NCI-H187 (cell line): ENCODE results near the gene GIMAP5.

ENCODE experiments used
- DNase-seq, 2 experiments: peaks; one replicate each; lab custom pipeline; 2025; lab: John Stamatoyannopoulos, UW

Gene GIMAP5

DNA sequence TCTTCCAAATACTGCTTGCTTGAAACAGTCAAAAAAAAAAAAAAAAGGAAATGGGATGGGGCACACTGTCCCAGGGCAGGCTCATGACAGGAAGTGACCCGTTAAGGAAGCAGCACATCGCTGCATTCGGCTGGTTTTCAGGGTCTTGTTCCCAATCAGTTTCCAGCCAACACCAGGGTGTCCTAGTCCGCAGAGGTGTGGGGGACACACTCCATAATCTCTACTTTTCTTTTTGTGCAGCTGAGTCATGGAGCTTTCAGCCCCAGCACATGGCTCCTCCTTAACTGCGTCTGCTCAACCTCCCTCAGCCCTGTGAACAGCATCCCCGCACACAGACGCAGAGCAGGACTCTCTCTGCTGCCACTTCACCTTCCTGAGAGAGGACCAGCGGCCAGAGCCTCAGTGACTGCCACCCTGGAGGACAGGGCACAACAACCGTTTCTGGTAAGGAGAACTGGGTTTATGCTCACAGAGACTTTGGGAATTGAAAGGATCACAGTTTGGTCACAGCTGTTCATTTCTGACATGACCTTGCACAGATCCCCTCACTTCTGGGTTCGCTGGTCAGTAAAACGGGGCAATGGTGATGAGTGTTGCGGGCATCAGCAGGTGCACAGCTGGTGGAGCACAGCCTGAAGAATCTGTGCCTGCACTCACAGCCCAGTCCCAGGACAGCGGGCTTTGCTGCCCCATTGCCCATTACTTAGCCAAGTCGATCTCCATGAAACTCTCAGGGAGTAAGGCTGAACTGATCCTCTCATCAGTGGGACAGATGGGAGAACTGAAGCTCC lies at the start of gene GIMAP5:
GIMAP5 (plus strand) TSS at position 154 of the 791 bp plus-strand sequence. CDS start 3,467 bp downstream, outside the sequence.
- DNase-seq: no peak

- no peak for DNase-seq
These were observed 48.6 kb upstream of the GIMAP5 start for GRCh38 chr7:150688630-150689029.

- DNase-seq: no peak
These were observed 41.6 kb upstream of the GIMAP5 start for GRCh38 chr7:150695654-150696053.

DNA sequence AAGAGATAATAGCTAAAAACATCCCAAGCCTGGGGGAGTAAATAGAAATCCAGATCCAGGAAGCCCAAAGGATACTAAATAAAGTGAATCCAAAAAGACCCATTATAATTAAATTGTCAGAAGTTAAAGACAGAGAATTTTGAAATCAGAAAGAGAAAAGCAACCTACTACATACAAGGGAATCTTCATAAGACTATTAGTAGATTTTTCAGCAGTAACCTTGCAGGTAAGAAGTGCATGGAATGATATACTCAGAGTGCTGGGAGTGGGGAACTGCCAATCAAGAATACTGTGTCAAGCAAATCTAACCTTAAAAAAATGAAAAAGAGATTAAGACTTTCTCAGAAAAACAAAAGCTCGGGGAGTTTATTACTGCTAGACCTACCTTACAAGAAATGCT lies 34.0 kb upstream of the GIMAP5 start:
- DNase-seq: no peak

- peak in 1 of 2 experiments; percentile 57 for DNase-seq
These were observed 21.9 kb upstream of the GIMAP5 start for GRCh38 chr7:150715293-150715692.

DNA sequence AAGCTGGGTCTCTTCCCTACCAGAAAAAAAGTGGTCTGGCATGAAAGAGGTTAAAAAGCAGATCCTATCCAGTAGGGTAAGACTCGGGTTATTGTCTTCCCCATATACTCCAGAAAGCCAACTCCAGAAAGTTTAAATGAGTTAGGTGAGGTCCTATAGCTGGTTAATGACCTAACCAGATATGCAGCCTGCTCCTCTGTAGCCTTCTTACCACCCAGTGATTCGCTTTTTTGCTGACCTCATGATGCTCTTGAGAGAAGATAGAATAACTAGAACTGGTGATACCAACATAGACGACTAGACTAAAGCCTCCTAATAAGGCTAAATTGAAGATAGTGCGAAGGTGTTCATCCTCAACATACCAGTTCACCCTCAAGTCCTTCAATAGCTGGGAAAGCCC lies 21.5 kb upstream of the GIMAP5 start:
- DNase-seq: no peak

- no peak for DNase-seq
These were observed 20.9 kb upstream of the GIMAP5 start, which contains the start of gene GIMAP1 for GRCh38 chr7:150716368-150716767. Gene GIMAP1 (plus strand): TSS chr7:150716613. CDS start chr7:150719048, 2,435 bp downstream.

- DNase-seq: no peak
These were observed 20.3 kb upstream of the GIMAP5 start for GRCh38 chr7:150716939-150717338.

DNA sequence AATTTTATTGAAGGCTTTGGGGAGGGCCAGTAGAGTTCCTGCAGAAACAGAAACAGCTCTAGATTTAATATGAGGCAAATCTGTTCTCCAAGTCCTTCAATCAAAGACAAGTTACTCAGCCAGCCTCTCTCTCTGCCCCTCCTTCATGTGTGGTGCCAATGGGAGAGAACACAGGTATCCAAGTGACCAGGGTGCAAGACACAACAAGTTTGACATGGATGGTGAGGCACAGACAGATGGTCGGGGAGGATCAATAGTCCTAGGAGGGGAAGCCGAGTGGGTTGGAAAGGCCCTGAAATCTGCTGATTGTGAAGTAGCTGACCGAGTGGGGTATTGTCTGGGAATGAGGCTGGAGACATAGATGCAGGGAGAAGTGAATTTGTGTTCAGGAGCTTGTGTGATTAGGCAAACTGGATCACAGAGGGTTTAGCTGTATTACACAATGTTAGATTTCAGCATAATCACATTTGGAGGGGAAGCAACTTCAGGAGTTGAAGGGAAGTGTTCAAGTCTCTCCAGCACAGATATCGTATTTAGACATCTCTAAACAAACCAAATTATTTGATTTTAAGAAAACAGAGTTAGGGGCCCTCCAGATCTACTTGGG lies 19.3 kb upstream of the GIMAP5 start:
- no peak for DNase-seq

- DNase-seq: no peak
These were observed 17.8 kb upstream of the GIMAP5 start for GRCh38 chr7:150719436-150719835.

DNA sequence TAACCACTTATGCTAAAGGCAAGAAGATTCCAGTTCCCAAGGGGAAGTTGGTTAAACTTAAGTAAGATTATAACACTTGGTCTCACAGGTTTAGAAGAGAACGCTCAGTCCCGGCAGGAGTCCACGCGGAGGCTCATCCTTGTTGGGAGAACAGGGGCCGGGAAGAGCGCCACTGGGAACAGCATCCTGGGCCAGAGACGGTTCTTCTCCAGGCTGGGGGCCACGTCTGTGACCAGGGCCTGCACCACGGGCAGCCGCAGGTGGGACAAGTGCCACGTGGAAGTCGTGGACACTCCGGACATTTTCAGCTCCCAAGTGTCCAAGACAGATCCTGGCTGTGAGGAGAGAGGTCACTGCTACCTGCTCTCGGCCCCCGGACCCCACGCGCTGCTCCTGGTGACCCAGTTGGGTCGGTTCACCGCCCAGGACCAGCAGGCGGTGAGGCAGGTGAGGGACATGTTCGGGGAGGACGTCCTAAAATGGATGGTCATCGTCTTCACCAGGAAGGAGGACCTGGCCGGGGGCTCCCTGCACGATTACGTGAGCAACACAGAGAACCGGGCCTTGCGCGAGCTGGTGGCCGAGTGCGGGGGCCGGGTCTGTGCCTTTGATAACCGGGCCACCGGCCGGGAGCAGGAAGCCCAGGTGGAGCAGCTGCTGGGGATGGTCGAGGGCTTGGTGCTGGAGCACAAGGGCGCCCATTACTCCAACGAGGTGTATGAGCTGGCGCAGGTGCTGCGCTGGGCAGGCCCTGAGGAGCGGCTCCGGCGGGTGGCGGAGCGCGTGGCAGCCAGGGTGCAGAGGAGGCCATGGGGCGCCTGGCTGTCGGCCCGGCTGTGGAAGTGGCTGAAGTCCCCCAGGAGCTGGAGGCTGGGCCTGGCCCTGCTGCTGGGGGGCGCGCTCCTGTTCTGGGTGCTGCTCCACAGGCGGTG lies 17.0 kb upstream of the GIMAP5 start:
- DNase-seq: no peak

GRCh38 chr7:150721970-150722373 lies 15.2 kb upstream of the GIMAP5 start:
- DNase-seq: no peak

- no peak for DNase-seq
These were observed 14.7 kb upstream of the GIMAP5 start for GRCh38 chr7:150722431-150722931.

- DNase-seq: no peak
These were observed 13.8 kb upstream of the GIMAP5 start for GRCh38 chr7:150723467-150723866.

DNA sequence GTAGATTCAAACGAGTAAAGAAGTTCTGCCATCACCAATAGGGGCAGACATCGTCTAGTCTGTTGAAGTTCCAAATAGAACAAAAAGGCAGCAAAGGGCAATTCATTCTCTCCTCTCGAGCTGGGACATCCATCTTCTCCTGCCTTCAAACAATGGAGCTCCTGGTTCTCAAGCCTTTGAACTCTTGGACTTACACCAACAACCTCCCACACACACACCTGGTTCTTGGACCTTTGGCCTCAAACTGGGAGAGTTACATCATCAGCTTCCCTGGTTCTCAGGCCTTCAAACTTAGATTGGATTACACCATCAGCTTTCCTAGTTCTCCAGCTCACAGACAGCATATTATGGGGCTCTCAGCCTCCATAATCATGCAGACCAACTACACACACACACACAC lies 9.8 kb upstream of the GIMAP5 start:
- no peak for DNase-seq

DNA sequence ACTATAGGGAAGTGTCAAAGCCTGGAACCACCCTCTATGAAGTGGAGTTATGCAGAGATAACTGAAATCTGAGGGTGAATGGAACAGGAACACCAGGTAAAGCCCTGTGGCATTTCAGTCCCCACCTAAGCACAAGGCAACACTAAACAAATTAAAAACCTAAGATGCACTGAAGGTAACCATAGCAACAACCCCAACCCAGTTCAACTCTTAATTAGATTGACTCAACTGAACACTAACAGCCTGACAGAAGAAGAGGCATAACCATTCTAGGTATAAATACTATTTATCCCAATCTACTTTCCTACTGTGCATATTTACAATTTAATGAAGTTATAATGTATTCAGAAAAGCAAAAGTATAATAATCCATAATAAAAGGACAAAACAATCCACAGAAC lies 9.2 kb upstream of the GIMAP5 start:
- no peak for DNase-seq

DNA sequence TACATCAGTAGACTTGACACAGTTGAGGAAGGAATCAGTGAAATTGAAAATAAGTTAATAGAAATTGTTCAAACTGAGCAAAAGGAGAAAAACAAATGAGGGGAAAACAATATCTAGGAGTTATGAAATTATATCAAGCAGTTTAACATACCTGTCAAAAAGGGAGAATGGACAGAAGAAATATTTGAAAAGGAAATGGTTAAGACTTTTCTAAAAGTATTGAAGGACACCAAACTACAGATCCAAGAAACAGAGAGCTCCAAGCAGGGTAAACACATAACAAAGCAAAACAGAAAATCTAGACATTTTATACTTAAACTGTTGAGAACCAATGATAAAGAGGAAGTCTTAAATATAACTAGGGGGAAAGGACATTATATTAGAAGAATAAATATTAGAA lies 8.6 kb upstream of the GIMAP5 start:
- DNase-seq: no peak

DNA sequence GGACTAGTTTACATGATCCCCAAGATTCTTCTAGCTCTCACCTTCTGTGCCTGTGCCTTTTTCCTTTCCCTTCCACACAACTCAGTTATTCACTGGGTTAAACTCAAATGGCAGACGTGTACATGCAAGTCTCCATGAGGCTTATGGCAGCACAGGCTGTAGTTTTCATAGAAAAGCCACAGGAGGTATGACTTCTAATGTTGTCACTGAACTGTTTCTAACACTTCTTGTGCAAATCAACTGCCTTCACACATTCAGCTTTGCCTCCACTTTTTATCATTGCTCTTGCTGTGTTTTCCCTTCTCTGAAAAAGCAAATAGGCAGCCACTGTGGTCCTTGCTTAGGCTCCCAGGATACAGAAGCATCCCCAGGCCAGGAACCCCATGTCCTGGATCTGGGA lies 5.3 kb upstream of the GIMAP5 start:
- DNase-seq: no peak

- DNase-seq: no peak
These were observed 4.3 kb upstream of the GIMAP5 start for GRCh38 chr7:150732786-150733481.

- no peak for DNase-seq
These were observed 3.6 kb upstream of the GIMAP5 start for GRCh38 chr7:150733482-150734095.

- DNase-seq: no peak
These were observed 3.0 kb upstream of the GIMAP5 start for GRCh38 chr7:150734254-150734653.
